Hepatocyte (in vitro differentiated cells): Measurements from ENCODE around the gene C19orf47.

Experiments
- EZH2 ChIP-seq: fragments of 200-600 bp; sonication (generic); IDR thresholded peaks from 2 replicates; pipeline ENCODE4 v1.6.1; 2016; ENCODE audit warnings: antibody characterized with exemption, mild to moderate bottlenecking, borderline replicate concordance
- EZH2phosphoT487 ChIP-seq: fragments of 200-600 bp; sonication (generic); IDR thresholded peaks from one replicate; pipeline ENCODE4 v1.6.1; 2018; ENCODE audit warnings: antibody characterized with exemption, mild to moderate bottlenecking, low read depth, moderate library complexity; ENCODE audit not compliant: unreplicated experiment, severe bottlenecking
- TF ChIP-seq, protein P1 (sequence below): fragments of 200-600 bp; sonication (generic); IDR thresholded peaks from 2 replicates; pipeline ENCODE4 v1.5.1; 2016; ENCODE audit warnings: antibody characterized with exemption, mild to moderate bottlenecking; ENCODE audit not compliant: poor library complexity

DNA sequence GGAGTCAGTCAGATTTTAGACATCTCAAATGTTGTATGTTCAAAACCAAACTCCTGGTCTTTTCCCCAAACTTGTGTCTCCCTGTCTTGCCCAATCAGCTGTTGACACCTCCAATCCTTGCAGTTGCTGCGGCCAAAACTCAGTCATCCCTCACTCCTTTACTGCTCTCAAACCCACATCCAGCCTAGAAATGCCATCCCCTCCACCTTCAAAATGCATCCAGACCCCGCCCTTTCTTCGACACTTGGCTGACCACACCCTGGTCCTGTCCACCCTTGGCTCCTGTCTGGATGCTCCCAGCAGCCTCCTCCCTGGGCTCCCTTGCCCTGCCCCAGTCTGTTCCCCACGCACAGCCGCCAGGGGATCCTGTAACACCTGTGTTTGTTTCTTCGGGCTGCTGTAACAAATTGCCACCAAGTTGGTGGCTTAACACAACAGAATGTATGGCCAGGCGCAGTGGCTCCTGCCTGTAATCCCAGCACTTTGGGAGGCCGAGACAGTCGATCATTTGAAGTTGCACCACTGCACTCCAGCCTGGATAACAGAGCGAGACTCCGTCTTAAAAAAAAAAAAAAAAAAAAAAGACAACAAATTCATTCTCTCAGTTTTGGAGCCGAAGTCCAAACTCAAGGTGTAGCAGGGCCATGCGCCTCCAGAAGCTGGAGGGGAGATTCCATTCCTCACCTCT, 12.0 kb upstream of the C19orf47 start:
- TF ChIP-seq, protein P1, sequence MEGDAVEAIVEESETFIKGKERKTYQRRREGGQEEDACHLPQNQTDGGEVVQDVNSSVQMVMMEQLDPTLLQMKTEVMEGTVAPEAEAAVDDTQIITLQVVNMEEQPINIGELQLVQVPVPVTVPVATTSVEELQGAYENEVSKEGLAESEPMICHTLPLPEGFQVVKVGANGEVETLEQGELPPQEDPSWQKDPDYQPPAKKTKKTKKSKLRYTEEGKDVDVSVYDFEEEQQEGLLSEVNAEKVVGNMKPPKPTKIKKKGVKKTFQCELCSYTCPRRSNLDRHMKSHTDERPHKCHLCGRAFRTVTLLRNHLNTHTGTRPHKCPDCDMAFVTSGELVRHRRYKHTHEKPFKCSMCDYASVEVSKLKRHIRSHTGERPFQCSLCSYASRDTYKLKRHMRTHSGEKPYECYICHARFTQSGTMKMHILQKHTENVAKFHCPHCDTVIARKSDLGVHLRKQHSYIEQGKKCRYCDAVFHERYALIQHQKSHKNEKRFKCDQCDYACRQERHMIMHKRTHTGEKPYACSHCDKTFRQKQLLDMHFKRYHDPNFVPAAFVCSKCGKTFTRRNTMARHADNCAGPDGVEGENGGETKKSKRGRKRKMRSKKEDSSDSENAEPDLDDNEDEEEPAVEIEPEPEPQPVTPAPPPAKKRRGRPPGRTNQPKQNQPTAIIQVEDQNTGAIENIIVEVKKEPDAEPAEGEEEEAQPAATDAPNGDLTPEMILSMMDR = no peak
- TF ChIP-seq EZH2 = no peak
- TF ChIP-seq EZH2phosphoT487 = no peak
